ENCODE results near the gene UNC93A. TPM values are rescaled to one million over a fixed set of nuclear protein-coding genes. Genes with fewer than 3 reads are reported as not detected.

UNC93A gene
- total RNA-seq, 3 donors from 2014 or later, result not detected

GRCh38 chr6:167341665-167342655 lies 50.8 kb downstream of the UNC93A start:
- TF ChIP-seq CTCF (IDR thresholded peaks at IDR 0.05) (no peak), POLR2A (IDR thresholded peaks at IDR 0.05) (no peak), POLR2AphosphoS5 (IDR thresholded peaks at IDR 0.05) (no peak)
- no peaks in the 10 kb centered on the region for H3K4me1 ChIP-seq
- H3K27me3 ChIP-seq, result peaks cover 0 to 4% of the 10 kb centered on the region in 2 donors
- intact Hi-C loops (cut with DNase I; ENCODE audit: low total_unique reads), result no loop called here
- H3K27ac ChIP-seq, result no peak overlapping the region
- no peaks in the 10 kb centered on the region for H3K36me3 ChIP-seq
- no peak for DNase-seq (ENCODE audit: low spot score in 2 of 2)
- H3K9me3 ChIP-seq, result no peaks in the 10 kb centered on the region
- no peak overlapping the region for H3K4me3 ChIP-seq

GRCh38 chr6:167342879-167343610 lies 51.9 kb downstream of the UNC93A start:
- intact Hi-C loops (cut with DNase I; ENCODE audit: low total_unique reads), result no loop called here
- DNase-seq (ENCODE audit: low spot score in 2 of 2), result no peak

GRCh38 chr6:167345348-167345747 lies 54.2 kb downstream of the UNC93A start:
- Histone ChIP-seq H3K27me3 (peaks cover 0 to 4% of the 10 kb centered on the region in 2 donors), H3K27ac (no peak overlapping the region), H3K9me3 (no peaks in the 10 kb centered on the region), H3K4me1 (no peaks in the 10 kb centered on the region), H3K4me3 (no peak overlapping the region), H3K36me3 (no peaks in the 10 kb centered on the region)
- TF ChIP-seq POLR2A (IDR thresholded peaks at IDR 0.05), result no peak
- no peak for TF ChIP-seq CTCF (IDR thresholded peaks at IDR 0.05)
- no peak for TF ChIP-seq POLR2AphosphoS5 (IDR thresholded peaks at IDR 0.05)
- DNase-seq (ENCODE audit: low spot score in 2 of 2), result no peak
- intact Hi-C loops (cut with DNase I; ENCODE audit: low total_unique reads), result no loop called here

More at GRCh38 chr6:167342879-167343610, 51.9 kb downstream of the UNC93A start:
- Histone ChIP-seq H3K27ac (no peak overlapping the region), H3K36me3 (no peaks in the 10 kb centered on the region), H3K9me3 (no peaks in the 10 kb centered on the region), H3K27me3 (peaks cover 0 to 4% of the 10 kb centered on the region in 2 donors), H3K4me1 (no peaks in the 10 kb centered on the region), H3K4me3 (no peak overlapping the region)
- TF ChIP-seq POLR2A (IDR thresholded peaks at IDR 0.05), result no peak
- TF ChIP-seq CTCF (IDR thresholded peaks at IDR 0.05), result no peak
- no peak for TF ChIP-seq POLR2AphosphoS5 (IDR thresholded peaks at IDR 0.05)

- Histone ChIP-seq H3K27me3 (peaks cover 0 to 4% of the 10 kb centered on the region in 2 donors), H3K4me3 (no peak overlapping the region), H3K4me1 (no peaks in the 10 kb centered on the region), H3K9me3 (no peaks in the 10 kb centered on the region), H3K27ac (no peak overlapping the region), H3K36me3 (no peaks in the 10 kb centered on the region)
- intact Hi-C loops (cut with DNase I; ENCODE audit: low total_unique reads), result no loop called here
- TF ChIP-seq CTCF (IDR thresholded peaks at IDR 0.05), result no peak
- no peak for DNase-seq (ENCODE audit: low spot score in 2 of 2)
Observed at GRCh38 chr6:167345960-167346359, 54.8 kb downstream of the UNC93A start.

GRCh38 chr6:167347226-167347625 lies 56.1 kb downstream of the UNC93A start:
- H3K27ac ChIP-seq, result no peak overlapping the region
- no peaks in the 10 kb centered on the region for H3K36me3 ChIP-seq
- TF ChIP-seq CTCF (IDR thresholded peaks at IDR 0.05), result no peak
- no peak for TF ChIP-seq POLR2AphosphoS5 (IDR thresholded peaks at IDR 0.05)
- TF ChIP-seq POLR2A (IDR thresholded peaks at IDR 0.05), result no peak
- no peaks in the 10 kb centered on the region for H3K9me3 ChIP-seq
- intact Hi-C loops (cut with DNase I; ENCODE audit: low total_unique reads), result no loop called here
- no peak for DNase-seq (ENCODE audit: low spot score in 2 of 2)
- H3K27me3 ChIP-seq, result peaks cover 0 to 4% of the 10 kb centered on the region in 2 donors
- H3K4me1 ChIP-seq, result no peaks in the 10 kb centered on the region
- no peak overlapping the region for H3K4me3 ChIP-seq

Measured in breast epithelium (tissue), 4 donors.